ENCODE measurements around the gene SHC1.

Gene SHC1

DNA sequence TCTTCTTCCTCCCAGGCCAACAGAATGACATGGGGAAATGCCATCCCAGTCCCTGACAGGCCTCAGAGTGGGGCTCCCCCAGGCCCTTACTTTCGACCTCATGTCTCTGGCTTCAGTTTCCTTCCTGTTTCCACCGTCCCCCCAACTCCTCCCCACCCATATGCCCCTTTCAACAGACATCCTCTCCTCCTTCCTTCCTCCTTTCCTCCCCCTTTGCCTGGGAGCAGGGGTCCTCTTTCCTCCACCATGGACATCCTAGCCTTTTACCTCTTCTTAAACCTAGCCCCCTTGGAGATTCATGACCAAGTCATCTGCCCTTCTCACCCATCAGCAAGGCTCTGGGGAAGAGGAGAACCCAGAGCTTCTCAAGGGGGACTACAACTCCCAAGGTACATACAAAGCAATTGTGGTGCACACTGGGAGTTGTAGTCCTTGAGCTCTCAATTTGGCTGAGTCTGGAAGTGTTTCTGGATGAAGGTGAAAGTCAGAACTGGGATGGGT is 36.1 kb upstream of the SHC1 start:
- CTCF ChIA-PET = interaction anchor here (0.9 to 3.5 kb wide), 2 partner anchors 11 kb away, joined by 3 to 30 read pairs; no protein-coding TSS in a partner anchor
- POLR2A ChIA-PET = interaction anchor here (1.5 kb wide), 1 partner anchor 10 kb away, joined by 7 read pairs; no protein-coding TSS in a partner anchor
- Histone ChIP-seq H3K9me3 (ENCODE audit: control insufficient read depth, insufficient read depth, low read depth, low read length) (no peaks in the 10 kb centered on the region), H3K36me3 (ENCODE audit: control insufficient read depth in 2 of 2, insufficient read depth in 1 of 2, low read length in 2 of 2) (peaks cover 0 to 2% of the 10 kb centered on the region in 2 experiments; a peak in 1 of 3 replicates), H3K27ac (ENCODE audit: extremely low read depth, low read depth, low read length) (peak overlapping the region; percentile 41; the same call in 1 of the 2 replicates), H3K4me1 (ENCODE audit: control insufficient read depth, insufficient read depth, low read length) (peaks cover 8% of the 10 kb centered on the region), H3K4me3 (ENCODE audit: low read depth, low read length) (no peak overlapping the region)
- no peak for TF ChIP-seq ZNF140 (tag by site-specific recombination; IDR thresholded peaks at IDR 0.05)
- TF ChIP-seq, protein P1, sequence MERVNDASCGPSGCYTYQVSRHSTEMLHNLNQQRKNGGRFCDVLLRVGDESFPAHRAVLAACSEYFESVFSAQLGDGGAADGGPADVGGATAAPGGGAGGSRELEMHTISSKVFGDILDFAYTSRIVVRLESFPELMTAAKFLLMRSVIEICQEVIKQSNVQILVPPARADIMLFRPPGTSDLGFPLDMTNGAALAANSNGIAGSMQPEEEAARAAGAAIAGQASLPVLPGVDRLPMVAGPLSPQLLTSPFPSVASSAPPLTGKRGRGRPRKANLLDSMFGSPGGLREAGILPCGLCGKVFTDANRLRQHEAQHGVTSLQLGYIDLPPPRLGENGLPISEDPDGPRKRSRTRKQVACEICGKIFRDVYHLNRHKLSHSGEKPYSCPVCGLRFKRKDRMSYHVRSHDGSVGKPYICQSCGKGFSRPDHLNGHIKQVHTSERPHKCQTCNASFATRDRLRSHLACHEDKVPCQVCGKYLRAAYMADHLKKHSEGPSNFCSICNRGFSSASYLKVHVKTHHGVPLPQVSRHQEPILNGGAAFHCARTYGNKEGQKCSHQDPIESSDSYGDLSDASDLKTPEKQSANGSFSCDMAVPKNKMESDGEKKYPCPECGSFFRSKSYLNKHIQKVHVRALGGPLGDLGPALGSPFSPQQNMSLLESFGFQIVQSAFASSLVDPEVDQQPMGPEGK (tag by site-specific recombination; IDR thresholded peaks at IDR 0.05) = 0 out of 2 replicates have a peak, but pooled peaks have one; percentile 41
- no peak for TF ChIP-seq ZNF791 (tag by site-specific recombination; IDR thresholded peaks at IDR 0.05)
- no peak for TF ChIP-seq TRIM28 (IDR thresholded peaks at IDR 0.05; ENCODE audit: borderline replicate concordance, low read length)
- TF ChIP-seq IKZF3 (tag by site-specific recombination; IDR thresholded peaks at IDR 0.05) = no peak
- 0 out of 2 replicates have a peak, but pooled peaks have one; percentile 51 for TF ChIP-seq KLF8 (tag by site-specific recombination; IDR thresholded peaks at IDR 0.05)
- TF ChIP-seq ZNF211 (tag by site-specific recombination; IDR thresholded peaks at IDR 0.05; ENCODE audit: low read depth) = no peak
- TF ChIP-seq ZNF76 (tag by site-specific recombination; IDR thresholded peaks at IDR 0.05; ENCODE audit: borderline replicate concordance, low read depth) = peak; percentile 97
- TF ChIP-seq ZNF37A (tag by site-specific recombination; IDR thresholded peaks at IDR 0.05) = no peak
- TF ChIP-seq ZXDB (tag by site-specific recombination; IDR thresholded peaks at IDR 0.05) = no peak
- TF ChIP-seq, protein P2, sequence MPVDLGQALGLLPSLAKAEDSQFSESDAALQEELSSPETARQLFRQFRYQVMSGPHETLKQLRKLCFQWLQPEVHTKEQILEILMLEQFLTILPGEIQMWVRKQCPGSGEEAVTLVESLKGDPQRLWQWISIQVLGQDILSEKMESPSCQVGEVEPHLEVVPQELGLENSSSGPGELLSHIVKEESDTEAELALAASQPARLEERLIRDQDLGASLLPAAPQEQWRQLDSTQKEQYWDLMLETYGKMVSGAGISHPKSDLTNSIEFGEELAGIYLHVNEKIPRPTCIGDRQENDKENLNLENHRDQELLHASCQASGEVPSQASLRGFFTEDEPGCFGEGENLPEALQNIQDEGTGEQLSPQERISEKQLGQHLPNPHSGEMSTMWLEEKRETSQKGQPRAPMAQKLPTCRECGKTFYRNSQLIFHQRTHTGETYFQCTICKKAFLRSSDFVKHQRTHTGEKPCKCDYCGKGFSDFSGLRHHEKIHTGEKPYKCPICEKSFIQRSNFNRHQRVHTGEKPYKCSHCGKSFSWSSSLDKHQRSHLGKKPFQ (tag by site-specific recombination; IDR thresholded peaks at IDR 0.05) = no peak
- no peak for TF ChIP-seq ZBTB48 (tag by site-specific recombination; IDR thresholded peaks at IDR 0.05)
- TF ChIP-seq, protein P3, sequence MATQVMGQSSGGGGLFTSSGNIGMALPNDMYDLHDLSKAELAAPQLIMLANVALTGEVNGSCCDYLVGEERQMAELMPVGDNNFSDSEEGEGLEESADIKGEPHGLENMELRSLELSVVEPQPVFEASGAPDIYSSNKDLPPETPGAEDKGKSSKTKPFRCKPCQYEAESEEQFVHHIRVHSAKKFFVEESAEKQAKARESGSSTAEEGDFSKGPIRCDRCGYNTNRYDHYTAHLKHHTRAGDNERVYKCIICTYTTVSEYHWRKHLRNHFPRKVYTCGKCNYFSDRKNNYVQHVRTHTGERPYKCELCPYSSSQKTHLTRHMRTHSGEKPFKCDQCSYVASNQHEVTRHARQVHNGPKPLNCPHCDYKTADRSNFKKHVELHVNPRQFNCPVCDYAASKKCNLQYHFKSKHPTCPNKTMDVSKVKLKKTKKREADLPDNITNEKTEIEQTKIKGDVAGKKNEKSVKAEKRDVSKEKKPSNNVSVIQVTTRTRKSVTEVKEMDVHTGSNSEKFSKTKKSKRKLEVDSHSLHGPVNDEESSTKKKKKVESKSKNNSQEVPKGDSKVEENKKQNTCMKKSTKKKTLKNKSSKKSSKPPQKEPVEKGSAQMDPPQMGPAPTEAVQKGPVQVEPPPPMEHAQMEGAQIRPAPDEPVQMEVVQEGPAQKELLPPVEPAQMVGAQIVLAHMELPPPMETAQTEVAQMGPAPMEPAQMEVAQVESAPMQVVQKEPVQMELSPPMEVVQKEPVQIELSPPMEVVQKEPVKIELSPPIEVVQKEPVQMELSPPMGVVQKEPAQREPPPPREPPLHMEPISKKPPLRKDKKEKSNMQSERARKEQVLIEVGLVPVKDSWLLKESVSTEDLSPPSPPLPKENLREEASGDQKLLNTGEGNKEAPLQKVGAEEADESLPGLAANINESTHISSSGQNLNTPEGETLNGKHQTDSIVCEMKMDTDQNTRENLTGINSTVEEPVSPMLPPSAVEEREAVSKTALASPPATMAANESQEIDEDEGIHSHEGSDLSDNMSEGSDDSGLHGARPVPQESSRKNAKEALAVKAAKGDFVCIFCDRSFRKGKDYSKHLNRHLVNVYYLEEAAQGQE (tag by site-specific recombination; IDR thresholded peaks at IDR 0.05) = no peak
- peak; percentile 67 for TF ChIP-seq BCL11B (tag by site-specific recombination; IDR thresholded peaks at IDR 0.05; ENCODE audit: low read depth)
- TF ChIP-seq MEIS1 (CRISPR knock-in tag; IDR thresholded peaks at IDR 0.05; ENCODE audit: borderline replicate concordance) = no peak
- TF ChIP-seq, protein P4, sequence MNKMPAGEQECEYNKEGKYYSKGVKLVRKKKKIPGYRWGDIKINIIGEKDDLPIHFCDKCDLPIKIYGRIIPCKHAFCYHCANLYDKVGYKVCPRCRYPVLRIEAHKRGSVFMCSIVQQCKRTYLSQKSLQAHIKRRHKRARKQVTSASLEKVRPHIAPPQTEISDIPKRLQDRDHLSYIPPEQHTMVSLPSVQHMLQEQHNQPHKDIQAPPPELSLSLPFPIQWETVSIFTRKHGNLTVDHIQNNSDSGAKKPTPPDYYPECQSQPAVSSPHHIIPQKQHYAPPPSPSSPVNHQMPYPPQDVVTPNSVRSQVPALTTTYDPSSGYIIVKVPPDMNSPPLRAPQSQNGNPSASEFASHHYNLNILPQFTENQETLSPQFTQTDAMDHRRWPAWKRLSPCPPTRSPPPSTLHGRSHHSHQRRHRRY (tag by site-specific recombination; IDR thresholded peaks at IDR 0.05) = no peak
- TF ChIP-seq ZNF510 (tag by site-specific recombination; IDR thresholded peaks at IDR 0.05; ENCODE audit: insufficient replicate concordance) = no peak
- TF ChIP-seq ZFP3 (tag by site-specific recombination; IDR thresholded peaks at IDR 0.05; ENCODE audit: low read depth) = no peak
- TF ChIP-seq SP3 (tag by site-specific recombination; IDR thresholded peaks at IDR 0.05) = peak; percentile 57
- no peak for TF ChIP-seq ZNF776 (tag by site-specific recombination; IDR thresholded peaks at IDR 0.05; ENCODE audit: borderline replicate concordance)
- TF ChIP-seq, protein P5, sequence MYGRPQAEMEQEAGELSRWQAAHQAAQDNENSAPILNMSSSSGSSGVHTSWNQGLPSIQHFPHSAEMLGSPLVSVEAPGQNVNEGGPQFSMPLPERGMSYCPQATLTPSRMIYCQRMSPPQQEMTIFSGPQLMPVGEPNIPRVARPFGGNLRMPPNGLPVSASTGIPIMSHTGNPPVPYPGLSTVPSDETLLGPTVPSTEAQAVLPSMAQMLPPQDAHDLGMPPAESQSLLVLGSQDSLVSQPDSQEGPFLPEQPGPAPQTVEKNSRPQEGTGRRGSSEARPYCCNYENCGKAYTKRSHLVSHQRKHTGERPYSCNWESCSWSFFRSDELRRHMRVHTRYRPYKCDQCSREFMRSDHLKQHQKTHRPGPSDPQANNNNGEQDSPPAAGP (tag by site-specific recombination; IDR thresholded peaks at IDR 0.05) = 0 out of 2 replicates have a peak, but pooled peaks have one; percentile 22
- TF ChIP-seq ZNF2 (tag by site-specific recombination; IDR thresholded peaks at IDR 0.05) = no peak
- peak; percentile 28; the same call in 1 of the 2 replicates for TF ChIP-seq ZNF394 (tag by site-specific recombination; IDR thresholded peaks at IDR 0.05; ENCODE audit: borderline replicate concordance)
- no peak for TF ChIP-seq ZSCAN30 (tag by site-specific recombination; IDR thresholded peaks at IDR 0.05)
- TF ChIP-seq, protein P6, sequence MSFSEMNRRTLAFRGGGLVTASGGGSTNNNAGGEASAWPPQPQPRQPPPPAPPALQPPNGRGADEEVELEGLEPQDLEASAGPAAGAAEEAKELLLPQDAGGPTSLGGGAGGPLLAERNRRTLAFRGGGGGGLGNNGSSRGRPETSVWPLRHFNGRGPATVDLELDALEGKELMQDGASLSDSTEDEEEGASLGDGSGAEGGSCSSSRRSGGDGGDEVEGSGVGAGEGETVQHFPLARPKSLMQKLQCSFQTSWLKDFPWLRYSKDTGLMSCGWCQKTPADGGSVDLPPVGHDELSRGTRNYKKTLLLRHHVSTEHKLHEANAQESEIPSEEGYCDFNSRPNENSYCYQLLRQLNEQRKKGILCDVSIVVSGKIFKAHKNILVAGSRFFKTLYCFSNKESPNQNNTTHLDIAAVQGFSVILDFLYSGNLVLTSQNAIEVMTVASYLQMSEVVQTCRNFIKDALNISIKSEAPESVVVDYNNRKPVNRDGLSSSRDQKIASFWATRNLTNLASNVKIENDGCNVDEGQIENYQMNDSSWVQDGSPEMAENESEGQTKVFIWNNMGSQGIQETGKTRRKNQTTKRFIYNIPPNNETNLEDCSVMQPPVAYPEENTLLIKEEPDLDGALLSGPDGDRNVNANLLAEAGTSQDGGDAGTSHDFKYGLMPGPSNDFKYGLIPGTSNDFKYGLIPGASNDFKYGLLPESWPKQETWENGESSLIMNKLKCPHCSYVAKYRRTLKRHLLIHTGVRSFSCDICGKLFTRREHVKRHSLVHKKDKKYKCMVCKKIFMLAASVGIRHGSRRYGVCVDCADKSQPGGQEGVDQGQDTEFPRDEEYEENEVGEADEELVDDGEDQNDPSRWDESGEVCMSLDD (tag by site-specific recombination; IDR thresholded peaks at IDR 0.05) = no peak

Measured in HEK293 (cell line).